Smooth muscle cell (in vitro differentiated cells): Measurements from ENCODE around the gene GAK. TPM values are rescaled to one million over a fixed set of nuclear protein-coding genes. Genes with fewer than 3 reads are reported as not detected.
A peak's percentile ranks its signal among the peaks of the same experiment; 100 is the strongest.

Experiments used
- DNase-seq: peaks from one replicate; lab custom pipeline; 2025; ENCODE audit not compliant: unreplicated experiment; lab: John Stamatoyannopoulos, UW
- H2AFZ ChIP-seq: fragments of 200-600 bp; sonication (generic); 2 replicates; pipeline ENCODE4 v1.6.0; 2016; ENCODE audit warnings: antibody characterized with exemption, low read depth, mild to moderate bottlenecking
- H3F3A ChIP-seq: fragments of 200-600 bp; sonication (generic); 2 replicates; pipeline ENCODE4 v1.6.0; 2017; ENCODE audit warnings: antibody characterized with exemption, low read depth
- H3K27ac ChIP-seq: fragments of 200-600 bp; sonication (generic); 2 replicates; pipeline ENCODE4 v1.5.1; 2016; ENCODE audit warnings: low read depth, mild to moderate bottlenecking
- H3K27me3 ChIP-seq: fragments of 200-600 bp; sonication (generic); 2 replicates; pipeline ENCODE4 v1.6.1; 2016; ENCODE audit warnings: low read depth, mild to moderate bottlenecking
- H3K36me3 ChIP-seq: fragments of 200-600 bp; sonication (generic); 2 replicates; pipeline ENCODE4 v1.5.1; 2016; ENCODE audit warnings: low read depth
- H3K4me1 ChIP-seq: fragments of 200-600 bp; sonication (generic); 2 replicates; pipeline ENCODE4 v1.5.1; 2016; ENCODE audit warnings: low read depth
- H3K4me2 ChIP-seq: fragments of 200-600 bp; sonication (generic); 2 replicates; pipeline ENCODE4 v1.6.0; 2016; ENCODE audit warnings: mild to moderate bottlenecking
- H3K4me3 ChIP-seq: fragments of 200-600 bp; sonication (generic); 2 replicates; pipeline ENCODE4 v1.5.1; 2016; ENCODE audit warnings: mild to moderate bottlenecking
- H3K79me2 ChIP-seq: fragments of 200-600 bp; sonication (generic); 2 replicates; pipeline ENCODE4 v1.6.0; 2016; ENCODE audit warnings: low read depth, mild to moderate bottlenecking
- H3K9ac ChIP-seq: fragments of 200-600 bp; sonication (generic); 2 replicates; pipeline ENCODE4 v1.6.0; 2016; ENCODE audit warnings: low read depth
- H3K9me3 ChIP-seq: fragments of 200-600 bp; sonication (generic); replicated peaks from 2 replicates; pipeline ENCODE4 v1.5.1; 2016; ENCODE audit warnings: low read depth
- H4K20me1 ChIP-seq: fragments of 200-600 bp; sonication (generic); 2 replicates; pipeline ENCODE4 v1.6.0; 2016; ENCODE audit warnings: low read depth
- WGBS: methylation state at CpG from one replicate; pipeline ENCODE4 v1.1.7; 2016; ENCODE audit warnings: low lambda C conversion rate; 5-methylcytosine and 5-hydroxymethylcytosine counted together
- polyA plus RNA-seq: library from polyadenylated mRNA; unstranded; fragments of >200 nt; fragmentation: Nextera tagmentation; extraction: Ambion mirVana; gene quantifications from 2 replicates; pipeline ENCODE4 v1.2.1, GENCODE V29; 2016
- total RNA-seq: library from RNA; depleted of rRNA; stranded (reverse); fragments of >200 nt; gene quantifications from 2 replicates; pipeline ENCODE4 v1.2.3, GENCODE V29; 2014
- TF ChIP-seq, protein P1 (sequence below): fragments of 200-600 bp; sonication (generic); IDR thresholded peaks from 2 replicates; pipeline ENCODE4 v1.5.1; 2017; ENCODE audit warnings: borderline replicate concordance, mild to moderate bottlenecking, antibody characterized with exemption; ENCODE audit not compliant: insufficient read depth, poor library complexity, severe bottlenecking

GAK gene
- total and polyA plus RNA-seq, 2 experiments from 2014 or later: 56.2 to 85.4 TPM

DNA sequence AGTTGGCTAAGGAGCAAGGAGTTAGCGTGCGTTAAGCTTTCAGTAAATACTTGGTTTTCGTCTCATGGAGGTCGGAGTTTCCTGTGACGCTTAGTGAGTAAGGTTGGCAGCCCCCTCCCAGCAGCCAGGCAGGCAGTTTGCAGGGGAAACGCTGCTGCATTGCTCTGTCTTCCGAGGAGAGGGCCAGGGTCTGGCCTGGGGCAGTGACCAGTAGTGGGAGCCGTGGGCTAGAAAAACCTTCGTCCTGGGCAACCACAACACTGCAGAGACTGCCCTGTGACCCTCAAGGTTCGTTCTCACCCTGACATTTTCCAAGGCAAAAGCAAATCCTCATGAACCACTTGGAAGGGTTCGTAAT is 576 bp upstream of the GAK start:
- TF ChIP-seq, protein P1, sequence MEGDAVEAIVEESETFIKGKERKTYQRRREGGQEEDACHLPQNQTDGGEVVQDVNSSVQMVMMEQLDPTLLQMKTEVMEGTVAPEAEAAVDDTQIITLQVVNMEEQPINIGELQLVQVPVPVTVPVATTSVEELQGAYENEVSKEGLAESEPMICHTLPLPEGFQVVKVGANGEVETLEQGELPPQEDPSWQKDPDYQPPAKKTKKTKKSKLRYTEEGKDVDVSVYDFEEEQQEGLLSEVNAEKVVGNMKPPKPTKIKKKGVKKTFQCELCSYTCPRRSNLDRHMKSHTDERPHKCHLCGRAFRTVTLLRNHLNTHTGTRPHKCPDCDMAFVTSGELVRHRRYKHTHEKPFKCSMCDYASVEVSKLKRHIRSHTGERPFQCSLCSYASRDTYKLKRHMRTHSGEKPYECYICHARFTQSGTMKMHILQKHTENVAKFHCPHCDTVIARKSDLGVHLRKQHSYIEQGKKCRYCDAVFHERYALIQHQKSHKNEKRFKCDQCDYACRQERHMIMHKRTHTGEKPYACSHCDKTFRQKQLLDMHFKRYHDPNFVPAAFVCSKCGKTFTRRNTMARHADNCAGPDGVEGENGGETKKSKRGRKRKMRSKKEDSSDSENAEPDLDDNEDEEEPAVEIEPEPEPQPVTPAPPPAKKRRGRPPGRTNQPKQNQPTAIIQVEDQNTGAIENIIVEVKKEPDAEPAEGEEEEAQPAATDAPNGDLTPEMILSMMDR: no peak
- Histone ChIP-seq H2AFZ (peak overlapping the region; percentile 92), H3K27me3 (no peaks in the 10 kb centered on the region), H3K36me3 (no peaks in the 10 kb centered on the region), H3K9ac (peak overlapping the region; percentile 95), H3K4me3 (peak overlapping the region; percentile 96), H3K9me3 (no peaks in the 10 kb centered on the region), H3K4me1 (peaks cover 14% of the 10 kb centered on the region), H3K79me2 (peaks cover 60% of the 10 kb centered on the region), H3F3A (no peaks in the 10 kb centered on the region), H3K4me2 (peak overlapping the region; percentile 91), H3K27ac (peak overlapping the region; percentile 88), H4K20me1 (peaks cover 34% of the 10 kb centered on the region)
- WGBS: 7% methylated on average over 11 of the region's 11 CpGs
- DNase-seq: no peak

DNA sequence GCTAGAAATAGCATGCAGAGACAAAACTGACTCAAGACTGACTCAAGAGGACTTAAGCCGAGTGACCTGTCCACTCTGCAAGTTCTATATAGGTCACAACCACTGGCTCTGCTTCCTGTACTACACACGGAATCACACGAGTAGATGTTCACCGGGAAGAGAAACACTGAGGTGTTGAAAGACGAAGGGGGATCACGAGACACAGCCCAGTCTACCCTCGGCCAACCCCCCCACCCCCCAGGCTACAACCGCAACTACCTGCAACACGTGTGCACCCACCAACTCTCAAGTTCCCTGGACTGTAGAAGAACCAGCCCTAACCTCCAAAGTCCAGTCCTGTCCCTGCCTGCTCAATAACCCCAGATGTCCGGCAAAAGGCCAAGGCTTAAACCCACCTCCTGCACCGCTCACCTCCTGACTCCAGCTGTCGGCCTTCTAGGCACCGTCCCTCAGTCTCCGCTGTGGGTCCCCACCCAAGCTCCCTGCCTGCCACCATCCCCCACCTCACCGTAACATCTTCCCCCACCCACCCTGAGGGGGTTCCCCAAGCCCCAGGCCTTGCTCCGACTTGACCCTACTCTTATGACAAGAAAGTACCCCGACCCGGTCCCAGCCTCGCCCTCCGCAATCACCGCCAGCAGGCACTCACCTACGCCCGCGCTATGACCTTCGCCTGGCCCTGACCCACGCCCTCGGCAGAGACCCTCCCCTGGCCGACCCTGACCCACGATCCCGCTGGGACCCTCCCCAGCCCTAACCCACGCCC is 739 bp downstream of the GAK start:
- Histone ChIP-seq H3K36me3 (no peaks in the 10 kb centered on the region), H4K20me1 (peaks cover 39% of the 10 kb centered on the region), H3K4me3 (peak overlapping the region; percentile 96), H3K9ac (peak overlapping the region; percentile 95), H3K79me2 (peaks cover 63% of the 10 kb centered on the region), H2AFZ (peak overlapping the region; percentile 71), H3K9me3 (no peaks in the 10 kb centered on the region), H3K27ac (peak overlapping the region; percentile 88), H3F3A (no peaks in the 10 kb centered on the region), H3K4me2 (peak overlapping the region; percentile 91), H3K27me3 (no peaks in the 10 kb centered on the region), H3K4me1 (peaks cover 14% of the 10 kb centered on the region)
- no peak for DNase-seq
- TF ChIP-seq, protein P1: no peak
- 23% methylated on average over 13 of the region's 31 CpGs for WGBS

DNA sequence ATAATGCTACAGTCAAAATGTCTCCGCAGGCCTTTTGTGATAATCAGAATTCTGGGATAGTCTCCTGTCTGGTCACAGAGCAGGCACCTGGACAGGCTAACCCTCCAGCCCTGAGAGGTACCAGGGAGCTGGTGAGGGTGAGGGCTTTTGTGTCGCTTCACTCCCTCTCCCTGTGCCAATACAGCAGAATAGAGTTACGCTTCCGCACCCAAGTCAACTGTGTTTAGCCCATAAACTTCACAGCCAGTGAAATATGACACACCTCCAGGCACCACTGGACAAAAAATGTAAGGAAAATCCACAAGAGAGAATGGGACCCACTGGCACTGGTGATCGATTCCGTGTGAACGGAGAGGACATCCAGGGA is 1.3 kb downstream of the GAK start:
- no peaks in the 10 kb centered on the region for H3K9me3 ChIP-seq
- H3K4me2 ChIP-seq: peak overlapping the region; percentile 91
- H3K9ac ChIP-seq: peak overlapping the region; percentile 95
- H2AFZ ChIP-seq: no peak overlapping the region
- no peaks in the 10 kb centered on the region for H3F3A ChIP-seq
- no peak for DNase-seq
- WGBS: 78% methylated on average over 7 of the region's 7 CpGs
- H4K20me1 ChIP-seq: peaks cover 45% of the 10 kb centered on the region
- H3K4me3 ChIP-seq: peak overlapping the region; percentile 96
- no peaks in the 10 kb centered on the region for H3K27me3 ChIP-seq
- TF ChIP-seq, protein P1: no peak
- H3K79me2 ChIP-seq: peaks cover 69% of the 10 kb centered on the region
- peaks cover 14% of the 10 kb centered on the region for H3K4me1 ChIP-seq
- H3K27ac ChIP-seq: peak overlapping the region; percentile 88
- H3K36me3 ChIP-seq: no peaks in the 10 kb centered on the region
